Measurements from ENCODE around the gene MIS12. TPM values are rescaled to one million over a fixed set of nuclear protein-coding genes. Genes with fewer than 3 reads are reported as not detected.
A peak's percentile ranks its signal among the peaks of the same experiment; 100 is the strongest.

Gene MIS12
- total and polyA plus RNA-seq, 2 of the 13 experiments (the other 11 are each of a cell fraction or from before 2014, with no cell fraction given) = 13.4 to 28.0 TPM

DNA sequence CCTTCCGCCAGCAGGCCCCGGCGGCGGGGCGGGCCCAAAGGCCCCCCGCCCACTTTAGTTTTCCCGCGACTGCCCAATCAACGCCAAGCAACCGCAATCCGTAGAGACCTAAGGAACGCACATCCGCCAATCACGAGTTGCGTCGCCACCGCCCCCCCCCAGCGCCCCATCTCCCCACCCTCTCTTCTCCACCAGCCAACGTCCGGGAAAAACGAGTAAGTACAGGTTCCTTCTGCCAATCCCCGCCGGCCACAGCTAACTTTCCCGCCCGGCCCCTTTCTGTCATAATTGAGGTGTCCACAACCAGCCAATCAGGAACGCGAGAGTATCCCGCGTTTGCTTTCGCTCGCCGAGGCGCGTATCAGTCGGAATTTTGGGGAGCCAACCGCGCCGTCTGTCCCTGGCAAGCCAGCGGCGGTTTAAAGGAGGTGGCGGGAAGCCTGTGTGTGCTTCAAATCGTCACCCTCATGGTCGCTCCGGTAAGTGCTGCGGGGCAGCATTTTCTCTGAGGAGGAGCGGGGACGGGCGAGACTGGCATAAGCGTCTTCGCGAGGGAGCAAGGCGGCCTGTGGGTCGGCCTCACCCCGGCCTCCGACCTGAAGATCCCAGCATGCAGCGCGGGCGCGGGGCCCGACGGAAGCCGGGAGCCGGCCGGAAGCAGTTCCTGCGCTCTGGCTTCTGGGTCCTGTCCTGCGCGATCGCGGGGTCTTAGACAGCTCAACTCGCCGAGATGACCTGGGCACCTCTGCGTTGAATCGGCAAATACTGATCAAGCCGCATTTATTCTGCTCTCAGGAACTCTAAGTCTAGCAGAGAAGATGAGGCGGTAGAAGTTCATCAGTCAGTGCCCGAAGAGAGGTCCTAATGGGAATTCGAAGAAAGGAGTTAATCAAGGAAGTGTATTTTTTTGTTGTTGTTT is at the start of gene MIS12 (continued):
- TF ChIP-seq, protein P1, sequence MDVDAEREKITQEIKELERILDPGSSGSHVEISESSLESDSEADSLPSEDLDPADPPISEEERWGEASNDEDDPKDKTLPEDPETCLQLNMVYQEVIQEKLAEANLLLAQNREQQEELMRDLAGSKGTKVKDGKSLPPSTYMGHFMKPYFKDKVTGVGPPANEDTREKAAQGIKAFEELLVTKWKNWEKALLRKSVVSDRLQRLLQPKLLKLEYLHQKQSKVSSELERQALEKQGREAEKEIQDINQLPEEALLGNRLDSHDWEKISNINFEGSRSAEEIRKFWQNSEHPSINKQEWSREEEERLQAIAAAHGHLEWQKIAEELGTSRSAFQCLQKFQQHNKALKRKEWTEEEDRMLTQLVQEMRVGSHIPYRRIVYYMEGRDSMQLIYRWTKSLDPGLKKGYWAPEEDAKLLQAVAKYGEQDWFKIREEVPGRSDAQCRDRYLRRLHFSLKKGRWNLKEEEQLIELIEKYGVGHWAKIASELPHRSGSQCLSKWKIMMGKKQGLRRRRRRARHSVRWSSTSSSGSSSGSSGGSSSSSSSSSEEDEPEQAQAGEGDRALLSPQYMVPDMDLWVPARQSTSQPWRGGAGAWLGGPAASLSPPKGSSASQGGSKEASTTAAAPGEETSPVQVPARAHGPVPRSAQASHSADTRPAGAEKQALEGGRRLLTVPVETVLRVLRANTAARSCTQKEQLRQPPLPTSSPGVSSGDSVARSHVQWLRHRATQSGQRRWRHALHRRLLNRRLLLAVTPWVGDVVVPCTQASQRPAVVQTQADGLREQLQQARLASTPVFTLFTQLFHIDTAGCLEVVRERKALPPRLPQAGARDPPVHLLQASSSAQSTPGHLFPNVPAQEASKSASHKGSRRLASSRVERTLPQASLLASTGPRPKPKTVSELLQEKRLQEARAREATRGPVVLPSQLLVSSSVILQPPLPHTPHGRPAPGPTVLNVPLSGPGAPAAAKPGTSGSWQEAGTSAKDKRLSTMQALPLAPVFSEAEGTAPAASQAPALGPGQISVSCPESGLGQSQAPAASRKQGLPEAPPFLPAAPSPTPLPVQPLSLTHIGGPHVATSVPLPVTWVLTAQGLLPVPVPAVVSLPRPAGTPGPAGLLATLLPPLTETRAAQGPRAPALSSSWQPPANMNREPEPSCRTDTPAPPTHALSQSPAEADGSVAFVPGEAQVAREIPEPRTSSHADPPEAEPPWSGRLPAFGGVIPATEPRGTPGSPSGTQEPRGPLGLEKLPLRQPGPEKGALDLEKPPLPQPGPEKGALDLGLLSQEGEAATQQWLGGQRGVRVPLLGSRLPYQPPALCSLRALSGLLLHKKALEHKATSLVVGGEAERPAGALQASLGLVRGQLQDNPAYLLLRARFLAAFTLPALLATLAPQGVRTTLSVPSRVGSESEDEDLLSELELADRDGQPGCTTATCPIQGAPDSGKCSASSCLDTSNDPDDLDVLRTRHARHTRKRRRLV (CRISPR knock-in tag; IDR thresholded peaks at IDR 0.05) = no peak
- TF ChIP-seq CAMTA2 (CRISPR knock-in tag; IDR thresholded peaks at IDR 0.05; ENCODE audit: borderline replicate concordance) (peak; percentile 52; the same call in 1 of the 2 replicates), ZNF143 (CRISPR knock-in tag; IDR thresholded peaks at IDR 0.05) (peak; percentile 93), ZNF773 (CRISPR knock-in tag; IDR thresholded peaks at IDR 0.05; ENCODE audit: borderline replicate concordance) (no peak), GATAD2A (CRISPR knock-in tag; IDR thresholded peaks at IDR 0.05) (peak; percentile 30; the same call in 1 of the 2 replicates), KLF12 (CRISPR knock-in tag; IDR thresholded peaks at IDR 0.05; ENCODE audit: borderline replicate concordance) (no peak), CHCHD3 (CRISPR knock-in tag; IDR thresholded peaks at IDR 0.05) (no peak), ZNF326 (CRISPR knock-in tag; IDR thresholded peaks at IDR 0.05; ENCODE audit: borderline replicate concordance) (no peak), FOSL1 (CRISPR knock-in tag; IDR thresholded peaks at IDR 0.05; ENCODE audit: borderline replicate concordance) (no peak), PHF21A (CRISPR knock-in tag; IDR thresholded peaks at IDR 0.05) (peak; percentile 70; the same call in 1 of the 2 replicates), MEIS2 (CRISPR knock-in tag; IDR thresholded peaks at IDR 0.05) (peak; percentile 62; the same call in 1 of the 2 replicates), MATR3 (CRISPR knock-in tag; IDR thresholded peaks at IDR 0.05) (no peak), ZNF775 (CRISPR knock-in tag; IDR thresholded peaks at IDR 0.05; ENCODE audit: borderline replicate concordance) (no peak), MTF1 (CRISPR knock-in tag; IDR thresholded peaks at IDR 0.05) (0 out of 2 replicates have a peak, but pooled peaks have one; percentile 45), ZNF720 (CRISPR knock-in tag; IDR thresholded peaks at IDR 0.05) (no peak), ZKSCAN8 (CRISPR knock-in tag; IDR thresholded peaks at IDR 0.05; ENCODE audit: borderline replicate concordance) (peak; percentile 21; the same call in 1 of the 2 replicates), TAF1 (CRISPR knock-in tag; IDR thresholded peaks at IDR 0.05) (peak; percentile 74), CHD2 (IDR thresholded peaks at IDR 0.05; ENCODE audit: low read depth, low read length) (0 out of 2 replicates have a peak, but pooled peaks have one; percentile 40), SRY (CRISPR knock-in tag; IDR thresholded peaks at IDR 0.05) (peak; percentile 70), PAF1 (CRISPR knock-in tag; IDR thresholded peaks at IDR 0.05) (no peak), MAF1 (CRISPR knock-in tag; IDR thresholded peaks at IDR 0.05; ENCODE audit: borderline replicate concordance) (no peak), TCF7L2 (IDR thresholded peaks at IDR 0.05; ENCODE audit: low read depth, low read length) (no peak)
- TF ChIP-seq, protein P2, sequence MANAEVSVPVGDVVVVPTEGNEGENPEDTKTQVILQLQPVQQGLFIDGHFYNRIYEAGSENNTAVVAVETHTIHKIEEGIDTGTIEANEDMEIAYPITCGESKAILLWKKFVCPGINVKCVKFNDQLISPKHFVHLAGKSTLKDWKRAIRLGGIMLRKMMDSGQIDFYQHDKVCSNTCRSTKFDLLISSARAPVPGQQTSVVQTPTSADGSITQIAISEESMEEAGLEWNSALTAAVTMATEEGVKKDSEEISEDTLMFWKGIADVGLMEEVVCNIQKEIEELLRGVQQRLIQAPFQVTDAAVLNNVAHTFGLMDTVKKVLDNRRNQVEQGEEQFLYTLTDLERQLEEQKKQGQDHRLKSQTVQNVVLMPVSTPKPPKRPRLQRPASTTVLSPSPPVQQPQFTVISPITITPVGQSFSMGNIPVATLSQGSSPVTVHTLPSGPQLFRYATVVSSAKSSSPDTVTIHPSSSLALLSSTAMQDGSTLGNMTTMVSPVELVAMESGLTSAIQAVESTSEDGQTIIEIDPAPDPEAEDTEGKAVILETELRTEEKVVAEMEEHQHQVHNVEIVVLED (CRISPR knock-in tag; IDR thresholded peaks at IDR 0.05; ENCODE audit: borderline replicate concordance) = peak; percentile 77
- TF ChIP-seq, protein P3, sequence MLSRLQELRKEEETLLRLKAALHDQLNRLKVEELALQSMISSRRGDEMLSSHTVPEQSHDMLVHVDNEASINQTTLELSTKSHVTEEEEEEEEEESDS (CRISPR knock-in tag; IDR thresholded peaks at IDR 0.05; ENCODE audit: borderline replicate concordance) = 0 out of 2 replicates have a peak, but pooled peaks have one; percentile 76

Measured in HepG2 (cell line).